Epithelial cell of prostate (primary cell): ENCODE results near the gene IRS2.

Experiments used
- DNase-seq: peaks from one replicate; pipeline ENCODE4 v3.0.0-alpha.2; 2011; ENCODE audit warnings: low read depth, low spot score
- H3K27ac ChIP-seq: fragments of 450-650 bp; 2 replicates; pipeline ENCODE4 v1.5.1; 2017; ENCODE audit warnings: mild to moderate bottlenecking

IRS2 gene

GRCh38 chr13:109809216-109809932 is 23.0 kb upstream of the IRS2 start:
- DNase-seq = no peak
- no peak overlapping the region for H3K27ac ChIP-seq

DNA sequence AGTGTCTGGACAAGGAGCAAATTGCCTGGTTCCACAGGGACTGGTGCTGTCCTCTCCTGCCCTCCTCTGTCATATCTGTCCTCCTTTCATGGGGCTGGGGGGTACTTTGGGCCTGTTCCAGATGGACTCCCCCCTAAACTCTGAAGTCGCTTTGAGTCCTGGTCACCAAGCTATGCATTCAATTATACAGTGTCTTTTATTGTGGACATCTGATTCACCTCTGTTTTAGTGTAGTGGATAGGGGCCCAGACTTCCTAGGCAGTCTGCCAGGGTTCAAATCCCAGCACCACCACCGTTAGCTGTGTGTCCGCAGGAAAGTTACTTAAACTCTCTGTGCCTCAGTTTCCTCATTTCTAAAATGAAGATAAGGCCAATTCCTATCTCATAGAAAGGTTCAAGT is 21.0 kb upstream of the IRS2 start:
- no peak overlapping the region for H3K27ac ChIP-seq
- DNase-seq = no peak

DNA sequence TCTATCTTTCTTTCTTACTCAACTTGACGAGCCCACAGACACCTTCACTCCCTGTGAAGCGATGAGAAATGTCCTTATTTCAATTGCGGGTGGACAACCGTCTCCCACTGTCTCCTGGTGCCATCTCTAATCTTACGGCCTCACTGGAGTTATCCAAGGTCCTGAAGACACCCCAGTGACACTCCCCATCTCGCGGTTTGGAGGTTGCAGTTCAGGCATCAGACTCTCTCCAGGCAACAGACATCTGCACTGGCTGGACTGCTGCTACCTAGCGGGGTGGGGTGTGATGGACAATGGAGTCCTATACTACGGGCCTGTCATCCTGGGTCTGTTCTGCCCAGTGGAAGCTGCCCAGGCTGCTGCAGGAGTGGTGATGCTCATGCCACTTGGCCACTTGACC is 18.3 kb upstream of the IRS2 start:
- no peak for DNase-seq
- H3K27ac ChIP-seq = no peak overlapping the region

GRCh38 chr13:109803825-109804224 is 17.4 kb upstream of the IRS2 start:
- no peak overlapping the region for H3K27ac ChIP-seq
- no peak for DNase-seq

DNA sequence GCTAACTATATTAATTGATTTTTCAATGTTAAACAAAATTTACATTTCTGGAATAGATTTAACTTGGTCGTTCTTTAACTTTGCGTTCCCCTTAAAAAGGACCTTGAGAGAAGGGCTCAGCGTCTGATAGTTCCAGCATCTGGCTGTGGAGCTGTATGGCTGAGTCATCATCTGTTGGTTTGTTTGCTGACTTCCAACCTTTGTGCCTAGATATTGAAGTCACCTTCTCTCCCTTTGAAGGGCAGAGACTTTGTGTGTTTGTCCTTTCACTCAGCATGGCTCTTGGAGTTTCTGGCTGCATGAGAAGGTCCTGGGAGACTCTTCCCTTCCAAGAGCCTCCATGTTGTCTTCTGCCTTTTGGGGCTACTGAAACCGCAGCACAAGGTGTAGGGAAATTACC is 16.6 kb upstream of the IRS2 start:
- no peak for DNase-seq
- H3K27ac ChIP-seq = no peak overlapping the region

GRCh38 chr13:109795011-109795410 is 8.6 kb upstream of the IRS2 start:
- H3K27ac ChIP-seq = no peak overlapping the region
- no peak for DNase-seq

DNA sequence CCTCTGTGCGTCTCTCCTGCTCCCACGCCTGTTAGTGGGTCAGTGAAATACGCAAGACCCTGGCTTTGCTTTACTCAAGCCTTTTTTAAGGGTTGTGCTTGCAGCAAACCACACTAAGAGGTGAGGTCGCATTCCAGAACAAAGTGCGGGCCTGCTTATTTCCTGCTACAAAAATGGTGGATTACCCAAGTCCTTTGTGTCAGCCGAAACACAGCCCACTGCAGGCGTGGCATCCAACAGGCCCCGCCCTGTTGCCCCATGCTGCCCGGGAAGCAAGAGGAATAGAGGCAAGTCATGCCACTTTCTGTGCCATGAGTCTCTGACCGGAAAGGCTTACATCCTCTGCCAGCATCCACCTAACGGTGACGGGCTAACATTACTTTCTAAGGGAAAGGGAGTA is 7.7 kb upstream of the IRS2 start:
- H3K27ac ChIP-seq = no peak overlapping the region
- no peak for DNase-seq

- DNase-seq = no peak
- H3K27ac ChIP-seq = no peak overlapping the region
Measured at GRCh38 chr13:109792416-109793059, 6.2 kb upstream of the IRS2 start.

DNA sequence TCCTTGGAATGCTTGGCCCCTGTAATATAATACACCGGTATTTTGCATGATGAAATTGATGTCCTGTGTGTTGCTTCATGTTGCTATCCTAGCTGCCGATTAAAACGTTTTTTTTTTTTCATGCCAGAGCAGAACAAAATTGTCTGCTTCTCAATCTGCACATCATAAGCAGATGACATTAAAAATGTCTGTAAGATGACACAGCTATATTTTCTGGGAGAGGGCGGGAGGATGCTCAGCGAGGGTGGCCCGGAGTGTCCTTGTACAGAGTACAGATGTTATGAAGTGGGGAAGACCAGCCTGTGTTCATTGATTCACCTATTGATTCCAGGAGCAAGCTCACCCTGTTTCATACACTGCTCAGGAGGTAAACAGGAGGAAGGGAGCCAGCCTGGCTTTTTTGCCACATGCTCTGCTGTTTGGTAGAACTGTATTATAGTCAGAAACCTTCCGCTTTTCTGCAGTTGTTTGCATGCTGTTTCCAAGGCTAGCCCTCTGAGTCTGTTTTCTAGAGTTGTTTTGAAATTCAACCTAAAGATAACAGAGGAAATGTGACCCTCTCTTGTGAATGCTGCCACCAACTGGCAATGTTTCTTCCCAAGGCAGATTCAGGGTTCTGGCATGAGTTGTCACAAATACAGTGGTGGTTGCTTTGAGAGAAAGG is 4.7 kb upstream of the IRS2 start:
- DNase-seq = no peak
- no peak overlapping the region for H3K27ac ChIP-seq

GRCh38 chr13:109790086-109790485 is 3.7 kb upstream of the IRS2 start:
- H3K27ac ChIP-seq = no peak overlapping the region

GRCh38 chr13:109789262-109789661 is 2.9 kb upstream of the IRS2 start:
- no peak overlapping the region for H3K27ac ChIP-seq
- DNase-seq = no peak

More at GRCh38 chr13:109790086-109790485, 3.7 kb upstream of the IRS2 start:
- no peak for DNase-seq

GRCh38 chr13:109788372-109789111 is 2.2 kb upstream of the IRS2 start:
- no peak for DNase-seq
- no peak overlapping the region for H3K27ac ChIP-seq

DNA sequence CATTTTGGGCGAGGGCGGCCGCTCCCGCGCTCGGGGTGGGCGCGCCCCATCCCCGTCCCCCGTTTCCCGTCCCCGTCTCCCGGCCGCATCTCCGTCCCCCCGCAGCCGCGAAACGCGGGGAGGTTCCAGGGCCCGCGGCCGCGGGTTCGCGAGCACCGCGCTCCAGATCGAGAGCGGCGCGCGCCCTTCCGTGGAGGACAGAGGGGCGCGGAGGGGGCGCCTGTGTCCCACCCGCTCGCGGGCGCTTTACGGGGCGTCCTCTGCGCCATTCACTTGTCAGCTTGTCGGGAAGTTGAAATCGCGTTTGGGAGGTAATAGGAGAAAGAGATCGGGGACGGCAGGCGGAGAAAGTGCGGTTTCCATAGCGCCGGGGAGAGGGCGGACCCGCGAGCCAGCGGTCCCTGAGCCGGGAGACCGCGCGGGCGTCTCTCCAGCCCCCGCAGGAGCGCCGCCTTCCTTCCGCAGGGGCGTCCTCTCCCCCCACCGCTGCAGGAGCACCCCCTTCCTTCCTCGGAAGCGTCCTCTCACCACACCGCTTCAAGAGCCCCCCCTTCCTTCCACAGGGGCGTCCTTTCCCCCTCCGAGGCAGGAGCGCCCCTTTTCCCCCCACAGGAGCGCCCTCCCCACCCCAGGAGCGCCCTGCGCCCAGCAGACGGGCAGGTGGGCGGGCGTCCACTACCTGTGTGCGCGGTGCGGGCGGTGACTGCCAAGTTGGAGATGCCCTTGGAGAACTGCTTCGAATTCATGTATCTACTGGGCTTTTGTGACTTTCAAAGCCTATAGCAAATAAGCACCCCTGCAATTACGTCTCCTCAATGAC is 962 bp upstream of the IRS2 start:
- no peak for DNase-seq
- H3K27ac ChIP-seq = peak overlapping the region; percentile 75

DNA sequence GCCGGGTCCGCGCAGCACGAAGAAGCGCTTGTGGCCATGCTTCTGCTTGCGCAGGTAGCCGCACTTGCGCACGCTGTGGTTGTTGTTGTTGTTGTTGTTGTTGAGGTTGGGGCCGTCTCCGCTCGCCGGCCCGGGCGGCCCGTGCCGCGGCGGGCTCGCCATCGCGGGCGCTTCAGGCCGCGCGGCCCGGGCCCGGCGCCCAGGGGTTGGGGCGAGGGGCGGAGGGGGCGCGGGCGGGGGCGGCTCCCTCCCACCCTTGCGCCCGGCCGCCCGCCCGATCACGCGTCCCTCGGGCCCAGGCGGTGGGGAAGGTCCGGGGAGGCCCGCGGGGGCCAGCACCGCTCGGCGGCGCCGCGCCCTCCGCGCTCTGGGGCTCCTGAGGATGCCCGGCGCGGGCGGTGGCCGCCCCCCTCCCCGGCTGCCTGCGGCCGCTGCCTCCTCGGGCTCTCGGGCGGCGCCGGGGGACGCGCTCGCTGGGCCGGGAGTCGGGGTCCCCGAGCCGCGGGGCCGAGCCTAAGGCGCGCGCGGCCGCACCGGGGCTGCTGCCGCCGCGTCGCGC is 412 bp downstream of the IRS2 start:
- H3K27ac ChIP-seq = peak overlapping the region; percentile 75
- no peak for DNase-seq

DNA sequence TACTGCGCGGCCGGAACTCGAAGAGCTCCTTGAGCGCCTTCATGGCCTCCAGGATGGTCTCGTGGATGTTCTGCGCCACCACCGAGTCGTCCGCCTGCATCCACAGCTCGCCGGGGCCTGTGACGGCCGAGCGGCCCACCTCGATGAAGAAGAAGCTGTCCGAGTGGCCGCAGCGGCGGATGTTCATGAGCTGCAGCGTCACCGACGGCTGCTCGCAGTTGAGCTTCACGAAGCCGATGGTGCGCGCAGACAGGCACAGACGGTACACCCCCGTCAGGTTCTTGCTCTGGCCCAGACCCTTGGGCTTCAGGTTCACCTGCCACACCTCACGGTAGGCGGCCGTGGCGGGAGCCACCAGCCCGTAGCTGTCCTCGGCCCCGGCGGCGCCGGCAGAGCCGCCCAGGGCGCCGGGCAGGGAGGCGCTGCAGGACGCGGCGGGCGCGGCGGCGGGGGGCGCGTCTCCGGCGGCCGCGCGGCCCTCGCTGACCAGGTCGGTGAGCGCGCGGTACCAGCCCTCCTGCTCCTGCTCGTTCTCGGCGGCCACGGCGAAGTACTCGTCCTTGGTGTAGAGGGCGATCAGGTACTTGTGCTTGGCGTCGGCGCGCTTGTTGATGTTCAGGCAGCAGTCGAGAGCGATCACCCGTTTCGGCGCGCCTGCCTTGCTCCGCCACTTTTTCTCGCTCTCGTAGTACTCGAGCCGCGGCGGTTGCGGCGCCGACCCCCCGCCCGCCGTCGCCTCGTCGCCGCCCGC is 1.1 kb downstream of the IRS2 start:
- peak overlapping the region; percentile 75 for H3K27ac ChIP-seq
- no peak for DNase-seq

DNA sequence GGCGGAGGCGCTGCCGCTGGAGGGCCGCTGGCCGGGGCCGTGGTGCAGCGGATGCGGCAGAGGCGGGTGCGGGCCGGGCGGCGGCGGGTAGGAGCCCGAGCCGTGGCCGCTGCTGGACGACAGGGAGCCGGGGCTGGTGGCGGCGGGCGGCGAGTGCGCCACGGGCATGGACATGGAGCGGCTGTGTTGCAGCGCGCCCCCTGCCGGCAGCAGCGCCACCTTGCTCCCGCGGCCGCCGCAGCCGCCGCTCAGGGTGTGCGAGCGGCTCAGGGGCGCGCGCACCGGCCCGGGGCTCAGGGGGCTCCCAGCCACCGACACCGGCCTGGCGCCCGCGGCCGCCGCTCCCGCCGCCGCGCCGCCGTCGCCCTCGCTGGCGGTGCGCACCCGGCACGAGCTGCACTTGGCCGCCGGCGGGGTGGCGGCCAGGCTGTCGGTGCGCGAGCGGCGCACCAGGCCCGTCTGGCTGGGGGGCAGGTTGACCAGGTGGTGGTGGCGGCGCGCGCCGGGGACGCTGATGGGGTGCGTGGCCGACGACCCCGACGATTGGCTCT is 1.7 kb downstream of the IRS2 start:
- H3K27ac ChIP-seq = peak overlapping the region; percentile 75
- DNase-seq = no peak

GRCh38 chr13:109783815-109784589 is 2.4 kb downstream of the IRS2 start:
- DNase-seq = no peak
- H3K27ac ChIP-seq = no peak overlapping the region

- H3K27ac ChIP-seq = no peak overlapping the region
- no peak for DNase-seq
Measured at GRCh38 chr13:109783447-109783814, 3.0 kb downstream of the IRS2 start.
